ENCODE data around the gene ST3GAL3. TPM values are rescaled to one million over a fixed set of nuclear protein-coding genes. Genes with fewer than 3 reads are reported as not detected.

ST3GAL3 gene
- total and polyA plus RNA-seq, 2 of the 13 experiments (the other 11 are each of a cell fraction or from before 2014, with no cell fraction given) = 5.1 to 8.1 TPM

GRCh38 chr1:43660355-43660754 lies 47.0 kb upstream of the ST3GAL3 start:
- H3K9ac ChIP-seq (ENCODE audit: insufficient read depth, low read depth, low read length) = no peak overlapping the region
- no peak overlapping the region for H3K27ac ChIP-seq (ENCODE audit: extremely low read length, insufficient read depth, low read length)
- DNase-seq (ENCODE audit: low spot score) (no peak), FAIRE-seq (no peak), ATAC-seq (no peak)
- H3K79me2 ChIP-seq (ENCODE audit: insufficient read depth, low read length) = no peaks in the 10 kb centered on the region
- no peak overlapping the region for H3K4me2 ChIP-seq (ENCODE audit: low read depth, low read length)
- H3K4me1 ChIP-seq (ENCODE audit: insufficient read depth, low read length) = no peaks in the 10 kb centered on the region
- H3K36me3 ChIP-seq (replicated peaks in 1 of 2; ENCODE audit: control insufficient read depth in 1 of 2, insufficient read depth in 2 of 2, low read length in 2 of 2) = peaks cover 23 to 84% of the 10 kb centered on the region in 2 experiments
- H2AFZ ChIP-seq (ENCODE audit: low read length) = no peak overlapping the region
- no peak for TF ChIP-seq SRSF4 (IDR thresholded peaks at IDR 0.05; ENCODE audit: low read depth, low read length, poor library complexity, severe bottlenecking)
- no peak for TF ChIP-seq STAT6 (CRISPR knock-in tag; IDR thresholded peaks at IDR 0.05; ENCODE audit: borderline replicate concordance)
- TF ChIP-seq ZNF160 (CRISPR knock-in tag; IDR thresholded peaks at IDR 0.05) = no peak
- TF ChIP-seq IKZF4 (CRISPR knock-in tag; IDR thresholded peaks at IDR 0.05; ENCODE audit: borderline replicate concordance, low read depth, not compliant biosample characterization) = no peak
- TF ChIP-seq USF2 (IDR thresholded peaks at IDR 0.05; ENCODE audit: low read depth, low read length) = no peak
- TF ChIP-seq USF2 (CRISPR knock-in tag; IDR thresholded peaks at IDR 0.05; ENCODE audit: borderline replicate concordance) = no peak
- no peak for TF ChIP-seq ZNF503 (CRISPR knock-in tag; IDR thresholded peaks at IDR 0.05)
- no peak for TF ChIP-seq CHCHD3 (CRISPR knock-in tag; IDR thresholded peaks at IDR 0.05)
- no peak for TF ChIP-seq UBTF (CRISPR knock-in tag; IDR thresholded peaks at IDR 0.05)
- TF ChIP-seq ZMYM2 (CRISPR knock-in tag; IDR thresholded peaks at IDR 0.05) = no peak
- TF ChIP-seq PHF8 (CRISPR knock-in tag; IDR thresholded peaks at IDR 0.05) = no peak
- no peak overlapping the region for H3K4me3 ChIP-seq (replicated peaks in 1 of 3; ENCODE audit: insufficient read depth in 1 of 3, low read depth in 2 of 3, low read length in 3 of 3)
- H3K9me3 ChIP-seq (ENCODE audit: low read length) = no peaks in the 10 kb centered on the region
- intact Hi-C loops (cut with micrococcal nuclease; ENCODE audit: unreplicated experiment) (no loop called here), in situ Hi-C loops (cut with HindIII; ENCODE audit: extremely low pct_ligation_motif_present, low pct_unique_long_range_greater_than_20kb) (no loop called here)
- H4K20me1 ChIP-seq (ENCODE audit: insufficient read depth, low read length) = no peaks in the 10 kb centered on the region
- ChIA-PET POLR2A (no interaction called here), CTCF (ENCODE audit: low intra/inter-chr PET ratio, low total read pairs) (no interaction called here)
- no TSS peak for BruUV-seq (replicated peaks)
- WGBS (ENCODE audit: low lambda C conversion rate) = 99% methylated on average over 4 of the region's 4 CpGs
- H3K27me3 ChIP-seq (ENCODE audit: control insufficient read depth in 1 of 2, insufficient read depth in 2 of 2, low read length in 2 of 2) = no peaks in the 10 kb centered on the region

Data from HepG2 (cell line).